IPS-11a (cell line): ENCODE measurements around the gene GNB5.
"Not testable (repeated sequence)": the region's sequence is repeated elsewhere in the genome, so short reads cannot be mapped to it uniquely, and the experiment has no call there.

Source experiments
- H3K4me3 ChIP-seq: one replicate; pipeline ENCODE4 v1.5.1; 2013; ENCODE audit warnings: low read depth, low read length, control low read depth

The GNB5 gene

GRCh38 chr15:52171807-52172206 lies 19.4 kb downstream of the GNB5 start:
- no peak overlapping the region for H3K4me3 ChIP-seq

GRCh38 chr15:52171386-52171785 lies 19.8 kb downstream of the GNB5 start:
- no peak overlapping the region for H3K4me3 ChIP-seq

DNA sequence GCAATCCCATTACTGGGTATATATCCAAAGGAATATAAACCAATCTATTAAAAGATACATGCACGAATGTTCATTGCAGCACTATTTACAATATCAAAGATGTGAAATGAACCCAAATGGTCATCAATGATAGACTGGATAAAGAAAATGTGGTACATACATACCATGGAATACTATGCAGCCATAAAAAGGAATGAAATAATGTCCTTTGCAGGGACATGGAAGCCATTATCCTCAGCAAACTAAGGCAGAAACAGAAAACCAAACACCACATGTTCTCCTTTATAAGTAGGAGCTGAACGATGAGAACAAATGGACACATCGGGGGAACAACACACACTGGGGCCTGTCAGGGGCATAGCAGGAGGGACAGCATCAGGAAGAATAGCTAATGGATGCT lies 21.0 kb downstream of the GNB5 start:
- not testable (repeated sequence) for H3K4me3 ChIP-seq

GRCh38 chr15:52165494-52166131 lies 25.6 kb downstream of the GNB5 start:
- not testable (repeated sequence) for H3K4me3 ChIP-seq

DNA sequence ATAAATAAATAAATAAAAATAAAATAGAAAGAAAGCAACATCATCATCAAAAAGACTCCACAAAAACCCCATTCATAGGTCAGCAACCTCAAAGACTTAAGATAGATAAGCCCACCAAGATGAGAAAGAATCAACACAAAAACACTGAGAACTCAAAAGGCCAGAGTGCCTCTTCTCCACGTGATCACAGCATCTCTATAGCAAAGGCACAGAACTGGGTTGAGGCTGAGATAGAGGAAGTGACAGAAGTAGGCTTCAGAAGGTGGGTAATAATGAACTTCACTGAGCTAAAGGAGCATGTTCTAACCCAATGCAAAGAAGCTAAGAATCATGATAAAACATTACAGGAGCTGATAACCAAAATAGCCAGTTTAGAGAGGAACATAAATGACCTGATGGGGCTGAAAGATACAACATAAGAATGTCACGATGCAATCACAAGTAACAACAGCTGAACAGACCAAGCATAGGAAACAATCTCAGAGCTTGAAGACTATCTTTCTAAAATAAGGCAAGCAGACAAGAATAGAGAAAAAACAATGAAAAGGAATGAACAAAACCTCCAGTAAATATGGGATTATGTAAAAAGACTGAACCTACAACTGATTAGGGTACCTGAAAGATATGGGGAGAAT lies 26.4 kb downstream of the GNB5 start:
- no peak overlapping the region for H3K4me3 ChIP-seq

DNA sequence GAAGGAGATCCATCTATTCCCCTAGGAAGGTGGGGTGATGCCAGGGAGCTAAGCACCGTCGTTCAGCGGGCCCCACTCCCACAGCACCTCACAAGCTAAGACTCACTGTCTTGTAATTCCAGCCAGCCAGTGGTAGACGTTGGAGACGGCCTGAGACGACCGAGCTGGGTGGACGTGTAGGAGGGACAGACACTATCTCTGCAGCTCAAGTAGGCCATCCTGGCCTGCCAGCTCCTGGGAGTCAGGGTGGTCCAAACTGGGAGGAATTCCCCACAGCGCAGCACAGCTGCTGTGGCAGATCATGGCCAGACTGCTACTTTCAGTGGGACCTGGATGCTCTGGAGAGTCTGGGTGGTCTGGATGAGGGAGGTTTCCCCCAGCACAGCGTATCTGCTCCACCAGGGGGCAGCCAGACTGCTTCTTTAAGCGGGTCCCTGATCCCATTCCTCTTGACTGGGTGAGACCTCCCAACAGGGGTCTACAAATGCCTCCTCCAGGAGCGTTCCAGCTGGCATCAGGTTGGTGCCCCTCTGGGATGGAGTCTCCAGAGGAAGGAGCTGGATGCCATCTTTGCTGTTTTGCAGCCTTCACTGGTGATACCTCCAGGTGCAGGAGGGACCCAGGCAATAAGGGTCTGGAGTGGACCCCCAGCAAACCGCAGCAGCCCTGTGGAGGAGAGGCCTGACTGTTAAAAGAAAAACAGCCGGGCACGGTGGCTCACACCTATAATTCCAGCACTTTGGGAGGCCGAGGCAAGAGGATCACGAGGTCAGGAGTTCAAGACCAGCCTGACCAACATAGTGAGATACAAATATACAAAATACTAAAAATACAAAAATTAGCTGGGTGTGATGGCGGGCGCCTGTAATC lies 27.6 kb downstream of the GNB5 start:
- H3K4me3 ChIP-seq: no peak overlapping the region

GRCh38 chr15:52162876-52163275 lies 28.3 kb downstream of the GNB5 start:
- no peak overlapping the region for H3K4me3 ChIP-seq

GRCh38 chr15:52162260-52162659 lies 28.9 kb downstream of the GNB5 start:
- H3K4me3 ChIP-seq: no peak overlapping the region

GRCh38 chr15:52161406-52161966 lies 29.7 kb downstream of the GNB5 start:
- H3K4me3 ChIP-seq: no peak overlapping the region

DNA sequence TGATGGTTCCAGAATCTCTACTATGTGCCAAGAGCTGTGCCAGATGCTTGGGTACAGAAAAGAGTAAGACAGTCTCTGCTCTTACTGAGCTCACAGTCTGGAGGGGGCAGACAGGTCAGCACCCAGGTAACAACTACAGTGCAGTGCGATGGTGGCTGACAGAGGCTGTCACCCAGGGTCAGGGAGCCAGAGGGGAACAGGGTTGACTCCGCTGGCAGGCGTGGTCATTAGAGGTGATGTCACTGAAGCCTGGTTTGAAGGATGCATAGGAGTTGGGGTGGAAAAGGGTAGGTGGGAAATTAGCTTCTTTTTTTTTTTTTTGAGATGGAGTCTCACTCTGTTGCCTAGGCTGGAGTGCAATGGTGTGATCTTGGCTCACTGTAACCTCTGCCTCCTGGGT lies 31.5 kb downstream of the GNB5 start:
- no peak overlapping the region for H3K4me3 ChIP-seq

DNA sequence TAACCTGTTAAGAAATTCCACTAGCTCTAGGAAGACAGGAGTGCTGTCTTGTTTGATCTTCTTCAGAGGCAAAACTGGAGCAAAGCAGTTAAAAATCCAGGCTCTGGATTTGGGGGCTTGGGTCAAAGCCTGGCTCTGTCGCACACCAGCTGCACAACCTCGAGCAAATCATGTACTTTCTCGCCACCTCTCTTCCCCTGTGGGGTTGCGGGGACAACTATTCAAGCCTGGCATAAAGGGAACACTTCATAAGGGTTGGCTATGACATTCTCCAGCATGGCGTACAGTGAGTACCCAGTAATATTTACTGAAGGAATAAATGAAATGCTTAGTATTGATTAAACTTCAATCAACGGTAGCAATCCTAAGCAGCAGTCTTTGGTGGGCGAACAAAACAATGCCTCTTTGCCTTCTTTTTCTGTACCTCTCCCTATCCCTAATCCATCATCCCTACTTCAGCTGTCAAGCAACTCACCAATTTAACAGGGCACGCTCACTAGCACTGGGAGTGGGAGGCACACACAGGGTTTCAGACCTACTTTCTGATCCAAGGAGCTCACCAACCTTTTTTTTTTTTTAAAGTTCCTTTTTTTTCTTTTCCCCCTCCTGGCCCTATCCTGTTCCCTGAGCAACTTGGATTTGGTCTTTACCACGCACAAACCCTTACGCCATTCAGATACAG lies 33.0 kb downstream of the GNB5 start:
- H3K4me3 ChIP-seq: no peak overlapping the region

GRCh38 chr15:52155878-52156277 lies 35.3 kb downstream of the GNB5 start:
- H3K4me3 ChIP-seq: no peak overlapping the region

GRCh38 chr15:52154896-52155865 lies 36.0 kb downstream of the GNB5 start:
- H3K4me3 ChIP-seq: no peak overlapping the region

- H3K4me3 ChIP-seq: no peak overlapping the region
Observed at GRCh38 chr15:52153900-52154895, 37.0 kb downstream of the GNB5 start.

- H3K4me3 ChIP-seq: no peak overlapping the region
Observed at GRCh38 chr15:52151353-52151752, 39.8 kb downstream of the GNB5 start.

DNA sequence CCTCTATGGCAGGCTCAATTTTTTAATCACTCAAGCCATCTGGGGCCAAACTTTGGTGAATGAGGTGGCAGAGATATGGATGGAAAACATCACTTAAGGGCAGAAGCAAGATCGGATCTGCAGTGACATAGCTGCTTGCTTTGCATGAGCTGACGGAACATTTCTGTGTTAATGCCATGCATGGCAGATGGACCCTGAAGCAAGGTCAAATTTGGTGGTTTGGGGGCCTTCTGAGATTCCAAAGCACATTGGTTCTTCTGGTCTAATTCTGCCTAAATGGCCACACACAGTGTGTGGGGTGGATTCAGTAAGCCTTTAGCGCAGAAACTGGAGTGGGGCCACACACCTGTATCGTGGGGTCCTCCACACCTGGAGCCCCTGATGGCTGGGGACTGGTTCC lies 40.3 kb downstream of the GNB5 start:
- no peak overlapping the region for H3K4me3 ChIP-seq

GRCh38 chr15:52150043-52150825 lies 41.0 kb downstream of the GNB5 start:
- no peak overlapping the region for H3K4me3 ChIP-seq

GRCh38 chr15:52148403-52148802 lies 42.8 kb downstream of the GNB5 start:
- H3K4me3 ChIP-seq: no peak overlapping the region
